HG03025 (cell line): ENCODE data around the gene COA7.

Source experiments
- ATAC-seq: cut with Tn5 transposase; IDR thresholded peaks from one replicate; pipeline ENCODE4 v1.9.1; 2021; ENCODE audit warnings: mild to moderate bottlenecking, moderate library complexity; ENCODE audit not compliant: unreplicated experiment, low FRiP score

COA7 gene

GRCh38 chr1:52674497-52675384, 23.4 kb downstream of the COA7 start:
- ATAC-seq: no peak

- no peak for ATAC-seq
Observed at GRCh38 chr1:52673513-52673912, 24.6 kb downstream of the COA7 start.

- ATAC-seq: no peak
Observed at GRCh38 chr1:52672946-52673345, 25.2 kb downstream of the COA7 start.

- ATAC-seq: no peak
Observed at GRCh38 chr1:52670604-52671003, 27.5 kb downstream of the COA7 start.

GRCh38 chr1:52669696-52670095, 28.5 kb downstream of the COA7 start:
- ATAC-seq: no peak

GRCh38 chr1:52668711-52669110, 29.4 kb downstream of the COA7 start:
- ATAC-seq: no peak

- ATAC-seq: no peak
Observed at GRCh38 chr1:52667984-52668383, 30.2 kb downstream of the COA7 start.

- no peak for ATAC-seq
Observed at GRCh38 chr1:52667290-52667689, 30.9 kb downstream of the COA7 start.

GRCh38 chr1:52665006-52665941, 32.9 kb downstream of the COA7 start:
- ATAC-seq: no peak

- ATAC-seq: no peak
Observed at GRCh38 chr1:52663716-52664115, 34.4 kb downstream of the COA7 start.

- no peak for ATAC-seq
Observed at GRCh38 chr1:52662645-52663313, 35.4 kb downstream of the COA7 start.

GRCh38 chr1:52660807-52661206, 37.3 kb downstream of the COA7 start:
- no peak for ATAC-seq

- no peak for ATAC-seq
Observed at GRCh38 chr1:52659851-52660596, 38.1 kb downstream of the COA7 start.

GRCh38 chr1:52659356-52659755, 38.8 kb downstream of the COA7 start:
- no peak for ATAC-seq

GRCh38 chr1:52658795-52659194, 39.4 kb downstream of the COA7 start:
- no peak for ATAC-seq

GRCh38 chr1:52657702-52658101, 40.4 kb downstream of the COA7 start:
- no peak for ATAC-seq

- ATAC-seq: no peak
Observed at GRCh38 chr1:52654063-52654462, 44.1 kb downstream of the COA7 start.

- no peak for ATAC-seq
Observed at GRCh38 chr1:52653207-52653849, 44.8 kb downstream of the COA7 start.

- ATAC-seq: no peak
Observed at GRCh38 chr1:52651904-52652303, 46.2 kb downstream of the COA7 start.

GRCh38 chr1:52645261-52645660, 52.9 kb downstream of the COA7 start:
- no peak for ATAC-seq
